ENCODE data around the gene EEFSEC.

The EEFSEC gene

GRCh38 chr3:128334086-128334645 lies 180.9 kb downstream of the EEFSEC start:
- no peaks in the 10 kb centered on the region for H3K27me3 ChIP-seq (ENCODE audit: control insufficient read depth, insufficient read depth, low read length)
- H3K4me1 ChIP-seq (ENCODE audit: control insufficient read depth, insufficient read depth, low read length) = peaks cover 8% of the 10 kb centered on the region; the same call in 1 of the 2 replicates
- H3K36me3 ChIP-seq (ENCODE audit: control insufficient read depth, insufficient read depth, low read length) = no peaks in the 10 kb centered on the region
- no peak overlapping the region for H3K9ac ChIP-seq (ENCODE audit: low read depth, low read length)
- H3K4me3 ChIP-seq (ENCODE audit: low read depth, low read length) = no peak overlapping the region
- H3K9me3 ChIP-seq (ENCODE audit: control insufficient read depth, insufficient read depth, low read length) = no peaks in the 10 kb centered on the region
- H3K27ac ChIP-seq (ENCODE audit: low read depth, low read length) = no peak overlapping the region

GRCh38 chr3:128334766-128335165 lies 181.5 kb downstream of the EEFSEC start:
- peaks cover 8% of the 10 kb centered on the region; the same call in 1 of the 2 replicates for H3K4me1 ChIP-seq (ENCODE audit: control insufficient read depth, insufficient read depth, low read length)
- no peak overlapping the region for H3K9ac ChIP-seq (ENCODE audit: low read depth, low read length)

GRCh38 chr3:128335621-128336296 lies 182.5 kb downstream of the EEFSEC start:
- Histone ChIP-seq H3K9me3 (ENCODE audit: control insufficient read depth, insufficient read depth, low read length) (no peaks in the 10 kb centered on the region), H3K36me3 (ENCODE audit: control insufficient read depth, insufficient read depth, low read length) (no peaks in the 10 kb centered on the region), H3K4me1 (ENCODE audit: control insufficient read depth, insufficient read depth, low read length) (peaks cover 8% of the 10 kb centered on the region; the same call in 1 of the 2 replicates), H3K27ac (ENCODE audit: low read depth, low read length) (no peak overlapping the region), H3K4me3 (ENCODE audit: low read depth, low read length) (no peak overlapping the region), H3K9ac (ENCODE audit: low read depth, low read length) (no peak overlapping the region), H3K27me3 (ENCODE audit: control insufficient read depth, insufficient read depth, low read length) (no peaks in the 10 kb centered on the region)

More at GRCh38 chr3:128334766-128335165, 181.5 kb downstream of the EEFSEC start:
- H3K4me3 ChIP-seq (ENCODE audit: low read depth, low read length) = no peak overlapping the region
- H3K27ac ChIP-seq (ENCODE audit: low read depth, low read length) = no peak overlapping the region
- no peaks in the 10 kb centered on the region for H3K27me3 ChIP-seq (ENCODE audit: control insufficient read depth, insufficient read depth, low read length)
- H3K9me3 ChIP-seq (ENCODE audit: control insufficient read depth, insufficient read depth, low read length) = no peaks in the 10 kb centered on the region
- H3K36me3 ChIP-seq (ENCODE audit: control insufficient read depth, insufficient read depth, low read length) = no peaks in the 10 kb centered on the region

GRCh38 chr3:128336337-128337156 lies 183.3 kb downstream of the EEFSEC start:
- Histone ChIP-seq H3K27me3 (ENCODE audit: control insufficient read depth, insufficient read depth, low read length) (no peaks in the 10 kb centered on the region), H3K36me3 (ENCODE audit: control insufficient read depth, insufficient read depth, low read length) (0 out of 2 replicates have a peak, but pooled peaks cover 3% of the 10 kb centered on the region), H3K4me3 (ENCODE audit: low read depth, low read length) (no peak overlapping the region), H3K9me3 (ENCODE audit: control insufficient read depth, insufficient read depth, low read length) (no peaks in the 10 kb centered on the region), H3K9ac (ENCODE audit: low read depth, low read length) (no peak overlapping the region), H3K27ac (ENCODE audit: low read depth, low read length) (no peak overlapping the region), H3K4me1 (ENCODE audit: control insufficient read depth, insufficient read depth, low read length) (peaks cover 8% of the 10 kb centered on the region; the same call in 1 of the 2 replicates)

GRCh38 chr3:128337305-128337704 lies 184.0 kb downstream of the EEFSEC start:
- H3K27me3 ChIP-seq (ENCODE audit: control insufficient read depth, insufficient read depth, low read length) = no peaks in the 10 kb centered on the region
- no peak overlapping the region for H3K9ac ChIP-seq (ENCODE audit: low read depth, low read length)
- H3K27ac ChIP-seq (ENCODE audit: low read depth, low read length) = no peak overlapping the region
- H3K9me3 ChIP-seq (ENCODE audit: control insufficient read depth, insufficient read depth, low read length) = no peaks in the 10 kb centered on the region
- peaks cover 8% of the 10 kb centered on the region; the same call in 1 of the 2 replicates for H3K4me1 ChIP-seq (ENCODE audit: control insufficient read depth, insufficient read depth, low read length)
- H3K4me3 ChIP-seq (ENCODE audit: low read depth, low read length) = no peak overlapping the region
- 0 out of 2 replicates have a peak, but pooled peaks cover 6% of the 10 kb centered on the region for H3K36me3 ChIP-seq (ENCODE audit: control insufficient read depth, insufficient read depth, low read length)

GRCh38 chr3:128338536-128339330 lies 185.5 kb downstream of the EEFSEC start:
- Histone ChIP-seq H3K27ac (ENCODE audit: low read depth, low read length) (no peak overlapping the region), H3K4me1 (ENCODE audit: control insufficient read depth, insufficient read depth, low read length) (peaks cover 8% of the 10 kb centered on the region; the same call in 1 of the 2 replicates), H3K36me3 (ENCODE audit: control insufficient read depth, insufficient read depth, low read length) (0 out of 2 replicates have a peak, but pooled peaks cover 6% of the 10 kb centered on the region)

GRCh38 chr3:128339491-128340012 lies 186.3 kb downstream of the EEFSEC start:
- Histone ChIP-seq H3K36me3 (ENCODE audit: control insufficient read depth, insufficient read depth, low read length) (0 out of 2 replicates have a peak, but pooled peaks cover 6% of the 10 kb centered on the region), H3K27me3 (ENCODE audit: control insufficient read depth, insufficient read depth, low read length) (no peaks in the 10 kb centered on the region), H3K27ac (ENCODE audit: low read depth, low read length) (no peak overlapping the region), H3K4me1 (ENCODE audit: control insufficient read depth, insufficient read depth, low read length) (peaks cover 8% of the 10 kb centered on the region; the same call in 1 of the 2 replicates), H3K9me3 (ENCODE audit: control insufficient read depth, insufficient read depth, low read length) (no peaks in the 10 kb centered on the region), H3K4me3 (ENCODE audit: low read depth, low read length) (no peak overlapping the region), H3K9ac (ENCODE audit: low read depth, low read length) (no peak overlapping the region)

More at GRCh38 chr3:128338536-128339330, 185.5 kb downstream of the EEFSEC start:
- Histone ChIP-seq H3K9ac (ENCODE audit: low read depth, low read length) (no peak overlapping the region), H3K9me3 (ENCODE audit: control insufficient read depth, insufficient read depth, low read length) (no peaks in the 10 kb centered on the region), H3K27me3 (ENCODE audit: control insufficient read depth, insufficient read depth, low read length) (no peaks in the 10 kb centered on the region), H3K4me3 (ENCODE audit: low read depth, low read length) (no peak overlapping the region)

- 0 out of 2 replicates have a peak, but pooled peaks cover 6% of the 10 kb centered on the region for H3K36me3 ChIP-seq (ENCODE audit: control insufficient read depth, insufficient read depth, low read length)
- H3K4me1 ChIP-seq (ENCODE audit: control insufficient read depth, insufficient read depth, low read length) = peaks cover 6% of the 10 kb centered on the region; the same call in 1 of the 2 replicates
- no peak overlapping the region for H3K9ac ChIP-seq (ENCODE audit: low read depth, low read length)
- no peaks in the 10 kb centered on the region for H3K27me3 ChIP-seq (ENCODE audit: control insufficient read depth, insufficient read depth, low read length)
- H3K27ac ChIP-seq (ENCODE audit: low read depth, low read length) = no peak overlapping the region
- no peaks in the 10 kb centered on the region for H3K9me3 ChIP-seq (ENCODE audit: control insufficient read depth, insufficient read depth, low read length)
- H3K4me3 ChIP-seq (ENCODE audit: low read depth, low read length) = no peak overlapping the region
These were observed 187.1 kb downstream of the EEFSEC start for GRCh38 chr3:128340198-128340903.

- H3K4me1 ChIP-seq (ENCODE audit: control insufficient read depth, insufficient read depth, low read length) = no peaks in the 10 kb centered on the region
- H3K4me3 ChIP-seq (ENCODE audit: low read depth, low read length) = no peak overlapping the region
- 0 out of 2 replicates have a peak, but pooled peaks cover 6% of the 10 kb centered on the region for H3K36me3 ChIP-seq (ENCODE audit: control insufficient read depth, insufficient read depth, low read length)
- no peak overlapping the region for H3K27ac ChIP-seq (ENCODE audit: low read depth, low read length)
- H3K27me3 ChIP-seq (ENCODE audit: control insufficient read depth, insufficient read depth, low read length) = no peaks in the 10 kb centered on the region
- no peak overlapping the region for H3K9ac ChIP-seq (ENCODE audit: low read depth, low read length)
- no peaks in the 10 kb centered on the region for H3K9me3 ChIP-seq (ENCODE audit: control insufficient read depth, insufficient read depth, low read length)
These were observed 187.7 kb downstream of the EEFSEC start for GRCh38 chr3:128340904-128341555.

Measured in HUES48 (cell line).